ENCODE results near the gene FOXC1. TPM values are rescaled to one million over a fixed set of nuclear protein-coding genes. Genes with fewer than 3 reads are reported as not detected.

FOXC1 gene
- total and polyA plus RNA-seq, 7 donors = 0.90 to 2.7 (median 1.5) TPM

DNA sequence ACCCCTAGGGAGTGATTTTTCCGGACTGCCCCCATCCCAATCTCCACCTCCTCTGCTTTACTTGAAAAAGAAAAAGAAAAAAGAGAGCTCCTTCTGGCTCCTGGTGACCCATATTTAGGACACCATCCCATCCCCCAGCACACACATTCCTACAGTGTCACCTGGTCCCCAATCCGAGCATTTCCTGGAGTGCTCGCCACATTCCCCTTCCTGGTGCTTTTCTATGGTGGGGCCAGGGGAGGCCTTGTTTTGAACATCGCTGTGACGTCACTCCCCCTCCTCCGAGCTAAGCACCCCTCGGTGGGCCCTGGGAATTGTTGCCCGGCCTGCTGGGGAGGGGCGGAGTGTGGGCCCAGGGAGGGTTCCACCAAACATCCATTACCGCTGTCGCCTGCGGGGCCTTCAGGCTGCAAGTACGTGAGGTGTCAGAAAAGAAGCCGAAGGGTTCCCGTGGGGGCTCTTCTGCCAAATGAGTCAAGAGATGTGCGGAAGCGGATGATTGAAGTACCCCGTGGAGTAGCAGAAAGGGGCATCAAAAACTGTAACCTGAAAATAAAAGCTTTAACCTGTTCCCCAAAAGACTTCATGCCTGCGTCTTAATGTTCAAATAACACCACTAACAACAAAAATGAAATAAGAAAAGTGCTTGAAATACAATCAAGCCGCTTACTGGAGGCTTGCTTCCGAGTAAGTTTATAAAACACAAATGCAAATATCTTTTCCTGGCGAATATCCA lies 2.8 kb upstream of the FOXC1 start:
- no peak for ATAC-seq
- Histone ChIP-seq H3K4me1 (peaks cover 15% of the 10 kb centered on the region), H3K4me3 (no peak overlapping the region), H3K9me3 (no peaks in the 10 kb centered on the region), H3K27me3 (ENCODE audit: insufficient read depth in 3 of 3, low read length in 2 of 3) (peaks cover 0 to 88% (median 47%) of the 10 kb centered on the region in 3 donors), H3K36me3 (ENCODE audit: insufficient read depth in 1 of 2, low read depth in 1 of 2) (no peaks in the 10 kb centered on the region), H3K27ac (no peak overlapping the region)
- intact Hi-C loops (cut with DNase I) = loop anchor here (2.0 to 10.0 kb wide), 4 partner anchors 498 to 1138 kb away; no protein-coding TSS in a partner anchor
- DNase-seq = peak in 1 of 2 donors; percentile 36
- TF ChIP-seq, protein P1, sequence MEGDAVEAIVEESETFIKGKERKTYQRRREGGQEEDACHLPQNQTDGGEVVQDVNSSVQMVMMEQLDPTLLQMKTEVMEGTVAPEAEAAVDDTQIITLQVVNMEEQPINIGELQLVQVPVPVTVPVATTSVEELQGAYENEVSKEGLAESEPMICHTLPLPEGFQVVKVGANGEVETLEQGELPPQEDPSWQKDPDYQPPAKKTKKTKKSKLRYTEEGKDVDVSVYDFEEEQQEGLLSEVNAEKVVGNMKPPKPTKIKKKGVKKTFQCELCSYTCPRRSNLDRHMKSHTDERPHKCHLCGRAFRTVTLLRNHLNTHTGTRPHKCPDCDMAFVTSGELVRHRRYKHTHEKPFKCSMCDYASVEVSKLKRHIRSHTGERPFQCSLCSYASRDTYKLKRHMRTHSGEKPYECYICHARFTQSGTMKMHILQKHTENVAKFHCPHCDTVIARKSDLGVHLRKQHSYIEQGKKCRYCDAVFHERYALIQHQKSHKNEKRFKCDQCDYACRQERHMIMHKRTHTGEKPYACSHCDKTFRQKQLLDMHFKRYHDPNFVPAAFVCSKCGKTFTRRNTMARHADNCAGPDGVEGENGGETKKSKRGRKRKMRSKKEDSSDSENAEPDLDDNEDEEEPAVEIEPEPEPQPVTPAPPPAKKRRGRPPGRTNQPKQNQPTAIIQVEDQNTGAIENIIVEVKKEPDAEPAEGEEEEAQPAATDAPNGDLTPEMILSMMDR (IDR thresholded peaks at IDR 0.05) = no peak
- 34 to 38% (median 38%) methylated on average over 22 of the region's 22 CpGs for WGBS, 3 donors

DNA sequence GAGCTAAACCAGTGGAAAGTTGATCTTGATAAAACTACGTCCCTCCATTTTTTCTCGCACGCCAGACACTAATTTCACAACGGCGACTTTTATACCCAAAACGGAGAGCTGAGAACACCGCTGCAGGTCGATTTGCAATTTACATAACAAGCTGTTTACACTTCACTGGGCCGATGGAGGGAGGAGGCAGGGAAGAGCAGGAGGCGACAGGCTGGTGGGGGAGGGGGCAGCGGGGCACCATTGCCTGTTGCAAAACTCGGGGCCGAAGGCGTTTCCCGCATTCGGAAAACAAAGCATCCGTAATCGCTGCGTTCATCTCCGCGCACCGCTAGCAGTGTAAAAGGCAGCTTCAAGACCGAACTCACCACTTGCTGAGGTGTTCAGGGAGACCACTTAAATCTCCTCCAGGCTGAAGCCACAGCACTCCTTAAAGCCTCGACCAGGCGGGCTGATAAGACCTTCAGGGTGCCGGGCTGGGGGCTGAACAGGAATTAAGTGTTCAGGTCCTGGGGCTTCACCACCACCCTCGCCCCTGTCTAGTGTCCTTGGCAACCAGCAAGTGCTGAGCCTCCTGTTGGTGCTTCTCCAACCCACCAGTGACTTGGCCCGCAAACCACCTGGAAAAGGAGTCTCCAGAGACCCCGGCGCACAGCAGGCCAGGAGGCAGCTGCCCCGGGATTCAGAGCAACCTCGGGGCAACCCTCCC lies 2.0 kb upstream of the FOXC1 start:
- intact Hi-C loops (cut with DNase I) = loop anchor here (2.0 to 10.0 kb wide), 4 partner anchors 497 to 1137 kb away; no protein-coding TSS in a partner anchor
- WGBS, 3 donors = 26 to 31% (median 26%) methylated on average over 32 of the region's 32 CpGs
- TF ChIP-seq, protein P1 (IDR thresholded peaks at IDR 0.05) = no peak
- peak overlapping the region; percentile 78 for H3K4me3 ChIP-seq
- DNase-seq (peak in 1 of 2 donors; percentile 46), ATAC-seq (no peak)
- no peaks in the 10 kb centered on the region for H3K36me3 ChIP-seq (ENCODE audit: insufficient read depth in 1 of 2, low read depth in 1 of 2)
- H3K27ac ChIP-seq = no peak overlapping the region
- peaks cover 19% of the 10 kb centered on the region for H3K4me1 ChIP-seq
- no peaks in the 10 kb centered on the region for H3K9me3 ChIP-seq
- peaks cover 0 to 89% (median 47%) of the 10 kb centered on the region in 3 donors for H3K27me3 ChIP-seq (ENCODE audit: insufficient read depth in 3 of 3, low read length in 2 of 3)

DNA sequence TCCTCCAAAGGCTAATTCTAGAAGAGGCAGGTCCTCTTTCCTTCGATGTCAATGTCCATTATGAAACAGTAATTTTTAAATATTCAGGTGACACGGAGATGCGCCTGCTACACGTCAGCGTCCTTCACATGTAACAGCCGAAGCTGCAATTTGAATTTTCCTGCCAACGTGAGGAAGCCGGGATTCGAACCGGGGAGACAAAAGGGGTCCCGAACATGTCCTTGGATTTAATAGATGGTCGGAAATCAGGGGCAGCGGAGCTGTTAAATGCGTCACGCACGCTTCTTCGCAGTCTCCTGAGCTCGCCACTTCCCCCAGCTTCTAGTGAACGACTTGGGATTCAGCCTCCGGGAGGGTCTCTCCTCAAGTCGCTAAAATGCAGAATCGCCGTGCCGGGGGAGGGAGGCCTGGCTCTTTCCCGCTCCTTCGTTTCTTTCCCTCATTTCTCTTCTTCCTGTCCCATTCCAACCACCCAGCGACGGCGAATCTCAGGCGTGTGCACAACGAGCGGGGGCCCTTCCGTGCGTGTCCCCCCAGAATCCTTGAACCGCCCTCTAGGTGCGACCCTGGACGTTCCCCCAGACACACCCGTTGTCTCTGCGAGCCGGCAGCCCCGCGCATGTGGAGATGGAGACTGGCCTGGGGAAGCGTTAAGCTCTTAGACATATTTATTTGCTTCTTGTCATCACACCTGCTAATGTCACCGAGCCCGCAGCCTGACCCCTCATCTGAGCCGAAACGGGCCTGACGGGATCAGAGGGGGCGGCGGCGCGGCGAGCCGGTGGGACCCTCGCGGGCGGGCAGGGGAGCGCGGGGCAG lies 1.3 kb upstream of the FOXC1 start:
- 15 to 18% (median 17%) methylated on average over 57 to 59 of the region's 59 CpGs for WGBS, 3 donors
- peaks cover 0 to 90% (median 49%) of the 10 kb centered on the region in 3 donors for H3K27me3 ChIP-seq (ENCODE audit: insufficient read depth in 3 of 3, low read length in 2 of 3)
- peaks cover 19% of the 10 kb centered on the region for H3K4me1 ChIP-seq
- TF ChIP-seq, protein P1 (IDR thresholded peaks at IDR 0.05) = no peak
- no peak for ATAC-seq
- peak overlapping the region; percentile 78 for H3K4me3 ChIP-seq
- intact Hi-C loops (cut with DNase I) = loop anchor here (10.0 kb wide), 3 partner anchors 496 to 1136 kb away; no protein-coding TSS in a partner anchor
- H3K27ac ChIP-seq = no peak overlapping the region
- no peaks in the 10 kb centered on the region for H3K9me3 ChIP-seq
- no peaks in the 10 kb centered on the region for H3K36me3 ChIP-seq (ENCODE audit: insufficient read depth in 1 of 2, low read depth in 1 of 2)
- DNase-seq = peak in 1 of 2 donors; percentile 53

DNA sequence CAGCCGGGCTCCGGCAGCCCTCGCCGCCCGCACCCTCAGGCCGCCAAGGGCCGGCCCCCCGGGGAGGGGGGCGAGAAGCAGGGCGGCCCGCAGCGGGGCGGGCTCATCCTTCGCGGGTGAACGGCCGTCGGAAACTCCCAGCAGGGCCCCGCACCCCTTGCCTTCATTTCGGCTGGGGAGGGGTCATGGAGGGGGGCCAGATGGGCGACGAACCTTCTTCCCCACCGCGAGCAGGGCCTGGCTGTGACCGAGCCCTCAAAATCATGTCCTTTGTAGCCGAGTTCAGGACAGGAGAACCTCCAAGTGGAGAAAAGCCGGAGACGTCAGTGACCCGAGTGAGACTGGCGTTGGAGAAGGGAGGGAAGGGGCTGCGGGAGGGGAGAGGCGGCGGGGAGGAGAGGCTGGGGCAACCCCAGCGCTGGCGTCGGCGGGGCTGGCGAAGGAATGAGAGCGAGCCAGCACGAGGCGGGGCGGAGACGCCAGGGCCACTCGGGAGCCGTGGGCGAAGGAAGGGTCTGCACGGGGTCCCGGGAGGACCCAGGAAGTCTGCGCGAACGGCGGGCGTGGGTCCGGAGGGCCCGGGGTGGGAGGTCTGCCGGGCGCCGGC lies 571 bp upstream of the FOXC1 start:
- peak overlapping the region; percentile 59 for H3K27ac ChIP-seq
- H3K4me3 ChIP-seq = peak overlapping the region; percentile 78
- peaks cover 19% of the 10 kb centered on the region for H3K4me1 ChIP-seq
- ATAC-seq (no peak), DNase-seq (peak; percentile 58 to 69)
- peaks cover 0 to 90% (median 53%) of the 10 kb centered on the region in 3 donors for H3K27me3 ChIP-seq (ENCODE audit: insufficient read depth in 3 of 3, low read length in 2 of 3)
- H3K9me3 ChIP-seq = no peaks in the 10 kb centered on the region
- WGBS, 3 donors = 1 to 2% (median 1%) methylated on average over 30 to 58 of the region's 58 CpGs
- intact Hi-C loops (cut with DNase I) = loop anchor here (10.0 kb wide), 3 partner anchors 496 to 1136 kb away; no protein-coding TSS in a partner anchor
- TF ChIP-seq, protein P1 (IDR thresholded peaks at IDR 0.05) = no peak
- H3K36me3 ChIP-seq (ENCODE audit: insufficient read depth in 1 of 2, low read depth in 1 of 2) = no peaks in the 10 kb centered on the region

Measured in psoas muscle (tissue), 8 donors.